GM19463 (cell line): ENCODE data around the gene TMEM169.
A peak's percentile ranks its signal among the peaks of the same experiment; 100 is the strongest.

Experiments used
- ATAC-seq: cut with Tn5 transposase; IDR thresholded peaks from one replicate; pipeline ENCODE4 v1.9.1; 2021; ENCODE audit warnings: mild to moderate bottlenecking, moderate library complexity; ENCODE audit not compliant: unreplicated experiment

TMEM169 gene

GRCh38 chr2:216101109-216101508 lies 19.4 kb downstream of the TMEM169 start:
- no peak for ATAC-seq

GRCh38 chr2:216103213-216103612 lies 21.5 kb downstream of the TMEM169 start:
- ATAC-seq = no peak

GRCh38 chr2:216104691-216105090 lies 23.0 kb downstream of the TMEM169 start:
- ATAC-seq = no peak

- no peak for ATAC-seq
Observed at GRCh38 chr2:216107320-216107719, 25.6 kb downstream of the TMEM169 start.

- ATAC-seq = no peak
Observed at GRCh38 chr2:216107760-216108159, 26.0 kb downstream of the TMEM169 start.

GRCh38 chr2:216108310-216108966 lies 26.7 kb downstream of the TMEM169 start:
- ATAC-seq = no peak

GRCh38 chr2:216108967-216109921 lies 27.5 kb downstream of the TMEM169 start, which contains the start of gene XRCC5:
Gene XRCC5, plus strand, starts transcription at chr2:216109348. Its CDS starts 89 bp downstream, at chr2:216109437.
- ATAC-seq = peak; percentile 48

GRCh38 chr2:216109962-216110614 lies 28.4 kb downstream of the TMEM169 start:
- no peak for ATAC-seq

- no peak for ATAC-seq
Observed at GRCh38 chr2:216110620-216111019, 28.9 kb downstream of the TMEM169 start.

GRCh38 chr2:216111122-216111521 lies 29.4 kb downstream of the TMEM169 start:
- no peak for ATAC-seq

GRCh38 chr2:216112926-216113325 lies 31.2 kb downstream of the TMEM169 start:
- no peak for ATAC-seq

GRCh38 chr2:216113572-216113971 lies 31.9 kb downstream of the TMEM169 start:
- ATAC-seq = peak; percentile 73

GRCh38 chr2:216114382-216114713 lies 32.6 kb downstream of the TMEM169 start:
- no peak for ATAC-seq

GRCh38 chr2:216114714-216115531 lies 33.2 kb downstream of the TMEM169 start:
- peak; percentile 34 for ATAC-seq

GRCh38 chr2:216116418-216116817 lies 34.7 kb downstream of the TMEM169 start:
- no peak for ATAC-seq

GRCh38 chr2:216117561-216118340 lies 36.0 kb downstream of the TMEM169 start:
- no peak for ATAC-seq

- ATAC-seq = no peak
Observed at GRCh38 chr2:216118474-216118873, 36.8 kb downstream of the TMEM169 start.

- no peak for ATAC-seq
Observed at GRCh38 chr2:216119146-216119545, 37.4 kb downstream of the TMEM169 start.

- ATAC-seq = no peak
Observed at GRCh38 chr2:216119986-216120385, 38.3 kb downstream of the TMEM169 start.

- no peak for ATAC-seq
Observed at GRCh38 chr2:216121255-216121654, 39.5 kb downstream of the TMEM169 start.
